ENCODE results near the gene KSR1. TPM values are rescaled to one million over a fixed set of nuclear protein-coding genes. Genes with fewer than 3 reads are reported as not detected.
A peak's percentile ranks its signal among the peaks of the same experiment; 100 is the strongest.

Gene KSR1
- total RNA-seq, 1 donor from 2014 or later: 90.2 TPM

DNA sequence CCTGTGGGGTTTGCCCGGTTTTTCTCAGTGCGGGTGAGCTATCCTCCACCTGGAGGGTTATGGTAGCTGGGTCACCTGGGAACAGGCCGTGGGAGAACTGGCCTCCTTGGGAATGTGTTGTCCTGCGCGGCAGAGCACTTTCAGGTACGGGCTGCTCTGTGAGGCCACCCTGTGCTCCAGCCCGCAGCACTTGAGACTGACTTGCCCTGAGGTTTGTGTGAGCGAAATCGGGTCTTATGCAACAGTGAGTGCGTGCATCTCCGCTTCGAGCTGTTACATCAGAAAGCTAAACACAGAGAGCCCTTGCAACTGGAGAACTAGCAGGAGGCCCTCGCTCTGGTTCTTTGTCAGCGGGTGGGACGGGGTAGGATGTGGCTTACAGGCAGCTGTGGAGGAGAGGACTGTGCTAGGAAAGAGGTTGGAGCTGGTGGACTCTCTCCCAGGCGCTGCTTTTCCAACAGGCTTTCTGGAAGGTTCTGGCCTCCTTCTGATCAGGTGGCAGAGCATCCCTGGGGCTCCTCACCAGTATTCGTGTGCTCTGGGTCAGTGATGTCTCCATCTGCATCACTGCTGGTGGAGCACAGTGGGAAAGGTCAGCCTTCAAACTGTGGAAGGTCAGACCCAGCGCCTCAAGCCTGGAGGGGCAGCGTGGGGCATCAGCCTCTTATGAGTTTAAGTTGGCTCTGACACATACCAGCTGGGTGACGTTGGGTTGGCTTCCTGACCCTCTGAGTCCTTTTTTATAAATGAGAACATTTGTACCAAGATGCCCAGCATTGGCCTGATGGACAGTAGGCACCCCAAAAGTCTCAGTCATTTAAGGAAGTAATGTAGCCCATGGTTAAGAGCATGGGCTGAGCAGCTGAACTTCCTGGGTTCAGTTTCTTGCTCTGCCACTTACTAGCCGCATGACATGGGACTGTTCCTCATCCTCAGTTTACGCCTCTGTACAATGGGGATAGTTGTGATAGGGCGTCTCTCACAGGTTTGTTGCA is 76.3 kb downstream of the KSR1 start:
- Mint-ChIP-seq H3K4me3 (ENCODE audit: unreplicated experiment) (no peak overlapping the region), H3K27me3 (ENCODE audit: low read depth, unreplicated experiment) (no peaks in the 10 kb centered on the region), H3K4me1 (ENCODE audit: low read depth, unreplicated experiment) (peaks cover 71% of the 10 kb centered on the region), H3K9me3 (ENCODE audit: unreplicated experiment) (no peaks in the 10 kb centered on the region), H3K36me3 (ENCODE audit: low read depth, unreplicated experiment) (peaks cover 11% of the 10 kb centered on the region), H3K27ac (ENCODE audit: unreplicated experiment) (peak overlapping the region; percentile 62)
- H2AFZ ChIP-seq (ENCODE audit: low read depth, low read length): no peak overlapping the region
- DNase-seq (ENCODE audit: low read depth): no peak
- peaks cover 36% of the 10 kb centered on the region for H4K20me1 ChIP-seq (ENCODE audit: insufficient read depth, low read length)
- H3K79me2 ChIP-seq (ENCODE audit: insufficient read depth, low read length): peaks cover 73% of the 10 kb centered on the region
- no peak for FAIRE-seq
- H3K9me3 ChIP-seq (ENCODE audit: insufficient read depth, low read depth, low read length): no peaks in the 10 kb centered on the region
- H3K4me2 ChIP-seq (ENCODE audit: low read length): no peak overlapping the region
- no peak overlapping the region for H3K4me3 ChIP-seq (ENCODE audit: insufficient read depth, low read depth, low read length)
- H3K4me1 ChIP-seq (ENCODE audit: insufficient read depth, low read length): peaks cover 28% of the 10 kb centered on the region
- H3K27ac ChIP-seq (ENCODE audit: low read depth, low read length): no peak overlapping the region
- TF ChIP-seq, protein P1, sequence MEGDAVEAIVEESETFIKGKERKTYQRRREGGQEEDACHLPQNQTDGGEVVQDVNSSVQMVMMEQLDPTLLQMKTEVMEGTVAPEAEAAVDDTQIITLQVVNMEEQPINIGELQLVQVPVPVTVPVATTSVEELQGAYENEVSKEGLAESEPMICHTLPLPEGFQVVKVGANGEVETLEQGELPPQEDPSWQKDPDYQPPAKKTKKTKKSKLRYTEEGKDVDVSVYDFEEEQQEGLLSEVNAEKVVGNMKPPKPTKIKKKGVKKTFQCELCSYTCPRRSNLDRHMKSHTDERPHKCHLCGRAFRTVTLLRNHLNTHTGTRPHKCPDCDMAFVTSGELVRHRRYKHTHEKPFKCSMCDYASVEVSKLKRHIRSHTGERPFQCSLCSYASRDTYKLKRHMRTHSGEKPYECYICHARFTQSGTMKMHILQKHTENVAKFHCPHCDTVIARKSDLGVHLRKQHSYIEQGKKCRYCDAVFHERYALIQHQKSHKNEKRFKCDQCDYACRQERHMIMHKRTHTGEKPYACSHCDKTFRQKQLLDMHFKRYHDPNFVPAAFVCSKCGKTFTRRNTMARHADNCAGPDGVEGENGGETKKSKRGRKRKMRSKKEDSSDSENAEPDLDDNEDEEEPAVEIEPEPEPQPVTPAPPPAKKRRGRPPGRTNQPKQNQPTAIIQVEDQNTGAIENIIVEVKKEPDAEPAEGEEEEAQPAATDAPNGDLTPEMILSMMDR (IDR thresholded peaks at IDR 0.05; ENCODE audit: insufficient read depth, low read depth, low read length): no peak
- TF ChIP-seq EZH2 (IDR thresholded peaks at IDR 0.05; ENCODE audit: insufficient read depth, low read length): no peak
- no peak overlapping the region for H3K9ac ChIP-seq (ENCODE audit: low read length)
- no peaks in the 10 kb centered on the region for H3K27me3 ChIP-seq (ENCODE audit: insufficient read depth, low read length)
- no peaks in the 10 kb centered on the region for H3K36me3 ChIP-seq (ENCODE audit: insufficient read depth, low read length)

DNA sequence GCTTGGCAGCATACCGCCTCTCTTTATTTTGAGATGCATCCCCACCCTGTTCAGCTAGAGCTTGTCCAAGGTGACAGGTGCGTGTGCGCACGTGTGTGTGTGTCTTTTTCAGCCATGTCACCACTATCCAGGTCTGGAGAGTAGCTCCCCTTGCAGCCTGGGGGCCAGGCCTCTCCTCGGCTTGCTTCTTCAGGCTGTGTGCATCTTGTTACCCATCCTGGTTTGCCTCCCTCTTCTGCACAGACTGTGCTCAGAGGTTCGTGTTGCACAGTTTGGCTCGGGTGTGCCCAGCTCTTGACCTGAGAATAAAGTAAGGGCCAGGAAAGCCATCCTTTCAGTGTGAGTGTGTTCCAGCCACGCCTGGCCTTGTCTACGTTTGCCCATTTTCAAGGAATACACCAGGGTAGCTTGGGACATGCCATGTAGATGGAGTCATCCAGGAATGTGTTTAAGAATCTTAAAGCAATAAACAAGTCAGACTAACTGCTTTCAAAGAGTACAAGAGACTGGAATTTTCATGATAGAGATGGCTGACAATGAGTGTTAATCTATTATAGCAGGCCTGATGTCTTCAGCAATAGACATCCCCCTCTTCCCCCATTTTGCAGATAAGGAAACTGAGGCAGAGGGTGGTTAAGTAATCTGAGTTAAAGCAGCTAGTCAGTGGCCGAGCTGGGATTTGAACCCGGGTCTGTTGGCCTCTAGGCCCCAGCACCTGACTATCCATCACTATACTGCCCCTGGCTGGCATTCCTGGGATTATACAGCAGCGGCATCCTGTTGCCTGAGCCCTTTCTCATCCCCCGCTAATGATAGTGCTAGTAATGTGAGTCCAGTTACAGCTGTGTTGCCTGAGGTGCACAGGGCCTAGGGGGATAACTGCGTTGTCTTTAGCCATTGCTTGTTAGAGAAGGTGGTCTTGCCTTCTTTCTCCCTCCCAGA is 77.9 kb downstream of the KSR1 start:
- FAIRE-seq: peak; percentile 52
- no peaks in the 10 kb centered on the region for H3K9me3 Mint-ChIP-seq (ENCODE audit: unreplicated experiment)
- Histone ChIP-seq H3K79me2 (ENCODE audit: insufficient read depth, low read length) (peaks cover 77% of the 10 kb centered on the region), H3K27me3 (ENCODE audit: insufficient read depth, low read length) (no peaks in the 10 kb centered on the region), H3K4me2 (ENCODE audit: low read length) (peak overlapping the region; percentile 62), H4K20me1 (ENCODE audit: insufficient read depth, low read length) (peaks cover 36% of the 10 kb centered on the region), H3K9me3 (ENCODE audit: insufficient read depth, low read depth, low read length) (no peaks in the 10 kb centered on the region), H2AFZ (ENCODE audit: low read depth, low read length) (no peak overlapping the region), H3K36me3 (ENCODE audit: insufficient read depth, low read length) (no peaks in the 10 kb centered on the region), H3K9ac (ENCODE audit: low read length) (peak overlapping the region; percentile 43), H3K27ac (ENCODE audit: low read depth, low read length) (peak overlapping the region; percentile 73), H3K4me1 (ENCODE audit: insufficient read depth, low read length) (peaks cover 39% of the 10 kb centered on the region), H3K4me3 (ENCODE audit: insufficient read depth, low read depth, low read length) (no peak overlapping the region)
- no peaks in the 10 kb centered on the region for H3K27me3 Mint-ChIP-seq (ENCODE audit: low read depth, unreplicated experiment)
- H3K4me1 Mint-ChIP-seq (ENCODE audit: low read depth, unreplicated experiment): peaks cover 75% of the 10 kb centered on the region
- peak overlapping the region; percentile 97 for H3K27ac Mint-ChIP-seq (ENCODE audit: unreplicated experiment)
- peaks cover 11% of the 10 kb centered on the region for H3K36me3 Mint-ChIP-seq (ENCODE audit: low read depth, unreplicated experiment)
- peak; percentile 97 for DNase-seq (ENCODE audit: low read depth)
- TF ChIP-seq, protein P1 (IDR thresholded peaks at IDR 0.05; ENCODE audit: insufficient read depth, low read depth, low read length): no peak
- TF ChIP-seq EZH2 (IDR thresholded peaks at IDR 0.05; ENCODE audit: insufficient read depth, low read length): no peak
- no peak overlapping the region for H3K4me3 Mint-ChIP-seq (ENCODE audit: unreplicated experiment)
